Glutamatergic neuron (in vitro differentiated cells): Measurements from ENCODE around the gene EIF4G3. TPM values are rescaled to one million over a fixed set of nuclear protein-coding genes. Genes with fewer than 3 reads are reported as not detected.
"Not testable (repeated sequence)": the region's sequence is repeated elsewhere in the genome, so short reads cannot be mapped to it uniquely, and the experiment has no call there.

Experiments
- DNase-seq: peaks from one replicate; pipeline ENCODE4 v3.0.0; 2022
- H3K27ac Mint-ChIP-seq: one replicate; pipeline ENCODE4 v1.8.0; 2020; ENCODE audit warnings: mild to moderate bottlenecking, mixed read lengths, inconsistent platforms; ENCODE audit not compliant: unreplicated experiment
- H3K27me3 Mint-ChIP-seq: one replicate; pipeline ENCODE4 v1.8.0; 2020; ENCODE audit warnings: mild to moderate bottlenecking, moderate library complexity, mixed read lengths, inconsistent platforms; ENCODE audit not compliant: unreplicated experiment
- H3K36me3 Mint-ChIP-seq: one replicate; pipeline ENCODE4 v1.8.0; 2020; ENCODE audit warnings: mild to moderate bottlenecking, mixed read lengths, inconsistent platforms; ENCODE audit not compliant: unreplicated experiment
- H3K4me1 Mint-ChIP-seq: one replicate; pipeline ENCODE4 v1.8.0; 2020; ENCODE audit warnings: mild to moderate bottlenecking, low read depth, mixed read lengths, inconsistent platforms; ENCODE audit not compliant: unreplicated experiment
- H3K4me3 Mint-ChIP-seq: one replicate; pipeline ENCODE4 v1.8.0; 2020; ENCODE audit warnings: mild to moderate bottlenecking, mixed read lengths, inconsistent platforms; ENCODE audit not compliant: unreplicated experiment
- H3K9me3 Mint-ChIP-seq: one replicate; pipeline ENCODE4 v1.8.0; 2020; ENCODE audit warnings: mild to moderate bottlenecking, moderate library complexity, mixed read lengths, inconsistent platforms; ENCODE audit not compliant: unreplicated experiment
- total RNA-seq: library from RNA; stranded (reverse); fragmentation: NEBNext Ultra II Directional; extraction: Animal tissue kit (Norgen Biotek cat#: 25700); gene quantifications from one replicate; pipeline ENCODE4 v1.2.1, GENCODE V29; 2021; ENCODE audit not compliant: unreplicated experiment
- TF ChIP-seq, protein P1 (sequence below): fragments of 200-600 bp; sonication (generic); IDR thresholded peaks from one replicate; pipeline ENCODE4 v1.5.0; 2021; ENCODE audit not compliant: partially characterized antibody, unreplicated experiment

The EIF4G3 gene
- total RNA-seq, 1 donor from 2014 or later, result 100 TPM

DNA sequence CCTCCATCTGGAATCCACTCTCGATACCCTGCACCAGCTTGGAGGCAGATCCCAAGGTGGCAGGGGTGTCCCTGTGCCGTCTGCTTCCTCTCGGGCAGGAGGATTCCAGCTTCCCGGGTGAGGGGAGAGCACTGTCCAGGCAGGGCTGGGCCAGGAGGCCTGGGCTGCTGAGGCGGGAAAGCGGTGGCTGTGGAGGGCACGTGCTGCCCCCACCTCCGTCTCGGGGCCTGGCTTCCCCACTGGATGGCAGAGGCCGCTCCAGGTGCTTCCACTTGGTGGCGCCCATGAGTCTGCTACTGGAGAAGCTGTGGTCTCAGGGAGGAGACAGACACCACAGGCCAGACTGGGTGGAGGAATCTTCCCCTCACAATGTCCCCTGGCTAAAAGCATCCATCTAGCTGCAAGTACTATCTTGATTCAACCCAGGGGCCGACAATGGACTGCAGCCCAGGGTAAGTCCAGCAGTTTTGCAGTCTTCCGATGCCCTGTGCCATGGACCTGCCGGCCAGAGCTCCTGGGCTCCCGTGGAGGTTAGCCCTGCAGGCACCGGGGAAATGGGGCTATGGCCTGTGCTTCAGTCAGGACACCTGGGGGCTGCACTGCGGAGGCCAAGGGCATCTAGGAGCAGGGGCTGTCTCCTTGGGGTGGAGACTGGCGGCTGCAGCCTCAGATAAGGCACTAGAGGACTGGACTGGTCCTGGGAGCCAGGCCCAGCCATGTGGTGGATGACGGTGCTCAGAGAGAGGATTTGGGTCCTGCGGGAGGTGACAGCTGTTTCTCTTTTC is 41.3 kb upstream of the EIF4G3 start:
- Mint-ChIP-seq H3K4me3 (no peak overlapping the region), H3K36me3 (no peaks in the 10 kb centered on the region), H3K9me3 (no peaks in the 10 kb centered on the region), H3K27me3 (peaks cover 2% of the 10 kb centered on the region), H3K27ac (no peak overlapping the region), H3K4me1 (no peaks in the 10 kb centered on the region)
- TF ChIP-seq, protein P1, sequence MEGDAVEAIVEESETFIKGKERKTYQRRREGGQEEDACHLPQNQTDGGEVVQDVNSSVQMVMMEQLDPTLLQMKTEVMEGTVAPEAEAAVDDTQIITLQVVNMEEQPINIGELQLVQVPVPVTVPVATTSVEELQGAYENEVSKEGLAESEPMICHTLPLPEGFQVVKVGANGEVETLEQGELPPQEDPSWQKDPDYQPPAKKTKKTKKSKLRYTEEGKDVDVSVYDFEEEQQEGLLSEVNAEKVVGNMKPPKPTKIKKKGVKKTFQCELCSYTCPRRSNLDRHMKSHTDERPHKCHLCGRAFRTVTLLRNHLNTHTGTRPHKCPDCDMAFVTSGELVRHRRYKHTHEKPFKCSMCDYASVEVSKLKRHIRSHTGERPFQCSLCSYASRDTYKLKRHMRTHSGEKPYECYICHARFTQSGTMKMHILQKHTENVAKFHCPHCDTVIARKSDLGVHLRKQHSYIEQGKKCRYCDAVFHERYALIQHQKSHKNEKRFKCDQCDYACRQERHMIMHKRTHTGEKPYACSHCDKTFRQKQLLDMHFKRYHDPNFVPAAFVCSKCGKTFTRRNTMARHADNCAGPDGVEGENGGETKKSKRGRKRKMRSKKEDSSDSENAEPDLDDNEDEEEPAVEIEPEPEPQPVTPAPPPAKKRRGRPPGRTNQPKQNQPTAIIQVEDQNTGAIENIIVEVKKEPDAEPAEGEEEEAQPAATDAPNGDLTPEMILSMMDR, result peak; percentile 37
- peak; percentile 86 for DNase-seq

DNA sequence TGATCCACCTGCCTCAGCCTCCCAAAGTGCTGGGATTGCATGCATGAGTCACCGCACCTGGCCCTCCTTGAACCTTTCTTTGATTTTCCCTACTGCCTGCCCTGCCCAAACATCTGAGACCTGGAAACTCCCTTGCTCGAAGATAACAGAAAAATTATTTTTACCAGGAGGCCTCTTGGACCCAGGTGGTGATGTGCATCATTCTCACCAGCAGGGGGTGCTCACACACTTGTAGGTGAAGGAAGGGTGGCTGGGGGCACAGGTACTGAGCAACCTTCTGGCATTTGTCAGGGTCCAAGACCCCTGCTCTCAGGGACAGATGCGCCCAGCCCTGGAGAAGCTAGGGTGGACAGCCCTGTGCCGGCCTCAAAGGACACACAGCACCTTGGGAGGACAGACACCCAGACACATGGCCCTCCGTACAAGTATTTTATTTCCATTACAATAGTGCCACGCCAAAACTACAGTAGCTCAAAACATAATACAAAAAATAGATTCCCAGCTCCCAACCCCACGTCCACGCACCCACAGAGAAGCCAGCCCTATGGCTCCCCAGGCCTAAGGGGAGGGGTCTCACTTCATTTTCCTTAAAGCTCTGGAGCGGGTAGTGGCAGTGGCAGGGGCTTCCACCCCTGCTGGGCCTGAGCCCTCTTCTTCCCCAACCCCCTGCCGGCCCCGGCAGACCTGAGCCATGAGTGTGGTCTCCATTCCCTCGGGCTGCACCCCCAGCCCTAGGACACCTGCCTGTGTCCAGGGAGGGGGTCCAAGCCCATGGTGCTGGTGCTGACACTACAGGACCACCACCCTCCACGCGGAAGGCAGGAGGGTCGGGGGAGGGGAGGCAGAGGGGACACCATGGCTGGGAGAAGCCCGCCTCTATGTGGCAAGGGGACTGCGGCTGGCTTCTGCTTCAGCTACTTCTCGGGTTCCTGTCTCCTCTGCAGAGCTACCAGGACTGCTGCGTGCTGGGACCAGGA is 40.4 kb upstream of the EIF4G3 start:
- Mint-ChIP-seq H3K4me3 (no peak overlapping the region), H3K27ac (no peak overlapping the region), H3K27me3 (peaks cover 2% of the 10 kb centered on the region), H3K4me1 (no peaks in the 10 kb centered on the region), H3K36me3 (no peaks in the 10 kb centered on the region), H3K9me3 (no peaks in the 10 kb centered on the region)
- DNase-seq, result peak; percentile 63
- TF ChIP-seq, protein P1, result peak; percentile 82

DNA sequence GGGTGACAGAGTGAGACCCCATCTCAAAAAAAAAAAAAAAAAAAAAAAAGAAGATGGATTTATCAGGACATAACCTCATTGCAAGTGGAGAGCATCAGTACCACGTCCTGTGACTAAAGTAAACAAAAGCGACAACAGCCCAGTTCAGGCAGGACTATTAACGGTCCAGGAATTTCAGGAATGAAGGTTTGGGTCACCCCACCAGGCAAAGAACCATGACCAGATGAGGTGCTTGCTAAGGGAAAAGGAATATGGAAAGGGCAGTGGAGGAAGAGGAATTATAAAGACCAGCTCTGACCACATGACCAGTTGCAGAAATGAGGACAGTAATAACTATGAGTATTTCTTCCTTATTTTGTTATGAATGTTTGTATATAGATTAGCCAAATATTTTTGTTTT is 35.4 kb upstream of the EIF4G3 start:
- TF ChIP-seq, protein P1, result no peak
- Mint-ChIP-seq H3K36me3 (no peaks in the 10 kb centered on the region), H3K27me3 (peaks cover 6% of the 10 kb centered on the region), H3K4me3 (no peak overlapping the region), H3K27ac (no peak overlapping the region), H3K4me1 (no peaks in the 10 kb centered on the region), H3K9me3 (no peaks in the 10 kb centered on the region)
- DNase-seq, result no peak

DNA sequence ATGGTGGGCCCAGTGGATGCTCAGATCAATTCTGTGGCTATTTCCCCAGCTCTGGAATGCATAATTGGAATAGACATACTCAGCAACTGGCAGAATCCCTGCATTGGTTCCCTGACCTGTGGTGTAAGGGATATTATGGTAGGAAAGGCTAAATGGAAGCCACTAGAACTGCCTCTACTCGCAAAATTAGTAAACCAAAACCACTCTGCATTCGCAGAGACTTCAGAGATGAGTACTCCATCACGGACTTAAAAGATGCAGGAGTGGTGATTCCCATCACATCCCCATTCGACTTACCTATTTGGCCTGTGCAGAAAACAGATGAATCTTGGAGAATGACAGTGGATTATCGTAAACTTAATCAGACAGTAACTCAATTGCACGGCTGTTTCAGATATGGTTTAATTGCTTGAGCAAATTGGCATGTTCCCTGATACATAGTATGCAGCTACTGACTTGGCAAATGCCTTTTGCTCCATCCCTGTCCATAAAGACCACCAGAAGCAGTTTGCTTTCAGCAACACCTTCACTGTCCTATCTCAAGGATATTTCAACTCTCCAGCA is 31.5 kb upstream of the EIF4G3 start:
- not testable (repeated sequence) for DNase-seq, H3K9me3 Mint-ChIP-seq, H3K36me3 Mint-ChIP-seq, H3K4me3 Mint-ChIP-seq, H3K4me1 Mint-ChIP-seq, H3K27ac Mint-ChIP-seq, H3K27me3 Mint-ChIP-seq

DNA sequence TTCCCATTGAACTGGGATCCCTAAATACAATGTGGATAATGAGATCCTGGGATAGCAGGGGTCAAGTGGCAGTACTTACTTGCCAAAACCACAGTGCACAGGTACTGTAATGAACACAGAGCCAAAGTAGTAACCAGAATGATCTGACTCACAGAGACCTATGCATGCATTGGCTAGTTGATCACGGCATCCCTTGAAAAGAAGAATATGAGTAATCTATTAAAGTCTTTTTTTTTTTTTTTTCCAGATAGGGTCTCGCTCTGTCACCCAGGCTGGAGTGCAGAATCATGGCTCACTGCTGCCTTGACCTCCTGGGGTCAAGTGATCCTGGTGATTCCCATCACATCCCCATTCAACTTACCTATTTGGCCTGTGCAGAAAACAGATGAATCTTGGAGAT is 29.4 kb upstream of the EIF4G3 start:
- TF ChIP-seq, protein P1, result no peak
- no peaks in the 10 kb centered on the region for H3K9me3 Mint-ChIP-seq
- no peak for DNase-seq
- no peaks in the 10 kb centered on the region for H3K36me3 Mint-ChIP-seq
- no peak overlapping the region for H3K4me3 Mint-ChIP-seq
- H3K4me1 Mint-ChIP-seq, result no peaks in the 10 kb centered on the region
- no peak overlapping the region for H3K27ac Mint-ChIP-seq
- peaks cover 6% of the 10 kb centered on the region for H3K27me3 Mint-ChIP-seq
